Activated CD4-positive, alpha-beta T cell treated with anti-CD3 and anti-CD28 coated beads, Interleukin-2, amount 50 U/mL, for 24 hours (primary cell): ENCODE results near the gene NR6A1.

ENCODE experiments used
- DNase-seq, 2 donors: peaks; one replicate each; pipeline ENCODE4 v3.0.0-alpha.2; 2020; ENCODE audit warnings: low read depth in 1 of 2, low spot score in 1 of 2

Gene NR6A1

GRCh38 chr9:124477648-124478285, 293.3 kb downstream of the NR6A1 start:
- DNase-seq: no peak

- DNase-seq: no peak
Observed at GRCh38 chr9:124477211-124477647, 293.9 kb downstream of the NR6A1 start.

- DNase-seq: no peak
Observed at GRCh38 chr9:124475868-124476690, 295.0 kb downstream of the NR6A1 start.

- no peak for DNase-seq
Observed at GRCh38 chr9:124475158-124475867, 295.8 kb downstream of the NR6A1 start.

- DNase-seq: no peak
Observed at GRCh38 chr9:124474151-124474550, 297.0 kb downstream of the NR6A1 start.

GRCh38 chr9:124473310-124473709, 297.8 kb downstream of the NR6A1 start:
- no peak for DNase-seq

GRCh38 chr9:124472770-124473169, 298.3 kb downstream of the NR6A1 start:
- DNase-seq: no peak

- no peak for DNase-seq
Observed at GRCh38 chr9:124471761-124472160, 299.4 kb downstream of the NR6A1 start.

- no peak for DNase-seq
Observed at GRCh38 chr9:124470726-124471125, 300.4 kb downstream of the NR6A1 start.

- DNase-seq: no peak
Observed at GRCh38 chr9:124470306-124470705, 300.8 kb downstream of the NR6A1 start.

- DNase-seq: no peak
Observed at GRCh38 chr9:124469011-124469832, 301.9 kb downstream of the NR6A1 start.

GRCh38 chr9:124468061-124468740, 302.9 kb downstream of the NR6A1 start:
- DNase-seq: no peak

- no peak for DNase-seq
Observed at GRCh38 chr9:124467410-124468060, 303.6 kb downstream of the NR6A1 start.
